NCI-H1436 treated with DMSO at 0.1 percent for 48 hours (cell line): Measurements from ENCODE around the gene FMO3.

Source experiments
- DNase-seq: peaks from one replicate; lab custom pipeline; 2025; lab: John Stamatoyannopoulos, UW

Gene FMO3

DNA sequence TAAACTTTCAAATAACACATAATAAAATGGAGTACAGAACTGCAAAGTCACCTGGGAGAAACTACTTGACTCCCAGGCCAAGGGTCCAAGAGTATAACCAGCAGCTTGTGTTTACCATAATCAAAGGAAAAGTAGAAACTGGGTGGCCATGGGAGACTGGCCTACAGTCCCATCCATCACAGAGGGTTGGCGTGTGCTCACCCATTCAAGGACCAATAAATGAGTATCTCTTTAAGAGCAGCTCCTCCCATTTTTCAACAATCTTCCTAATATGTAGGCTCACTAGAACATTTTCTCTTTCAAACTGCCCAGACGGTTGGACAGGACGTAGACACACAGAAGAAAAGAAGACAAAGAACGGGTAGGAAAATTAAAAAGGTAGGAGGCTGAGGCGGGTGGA is at the start of gene FMO3:
FMO3 (plus strand) TSS at position 302 of the 400 bp plus-strand sequence. CDS start 1,754 bp downstream, outside the sequence.
- DNase-seq = no peak

DNA sequence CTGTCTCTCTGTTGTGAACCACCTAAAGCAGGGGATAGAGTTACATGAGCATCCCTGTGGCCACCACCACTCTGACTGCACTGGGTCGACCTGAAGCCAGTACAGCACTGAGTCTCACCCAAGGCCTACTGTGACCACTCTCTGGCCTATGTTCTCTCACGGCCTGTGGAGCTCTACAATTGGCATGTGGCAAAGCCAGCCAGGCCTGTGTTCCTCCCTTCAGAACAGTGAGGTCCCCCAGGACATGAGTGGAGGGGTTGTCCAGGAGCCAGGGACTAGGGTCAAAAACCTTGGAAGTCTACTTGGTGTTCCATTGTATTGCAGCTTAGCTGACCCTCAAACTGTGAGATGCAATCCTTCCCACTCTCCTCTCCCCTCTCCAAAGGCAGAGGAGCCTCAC is 42.7 kb upstream of the FMO3 start:
- DNase-seq = no peak

DNA sequence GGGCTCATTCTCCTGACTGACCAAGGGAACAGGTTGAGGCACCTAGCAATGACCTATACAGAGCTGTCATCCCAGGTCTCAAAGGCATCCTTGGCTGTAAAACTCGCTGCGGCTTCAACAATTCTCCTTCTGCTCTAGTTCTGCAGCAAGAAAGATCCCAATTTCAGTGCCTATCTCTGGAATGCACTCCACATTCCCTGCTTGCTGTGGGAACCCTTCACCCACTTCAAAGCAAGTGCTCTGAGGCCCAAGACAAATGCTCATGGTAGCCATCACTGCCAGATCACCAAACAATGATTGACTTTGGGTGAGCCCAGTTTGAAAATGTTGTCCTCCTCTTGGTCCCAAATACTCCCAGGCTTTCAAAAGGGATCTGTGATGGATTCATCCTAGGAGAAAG is 37.7 kb upstream of the FMO3 start:
- no peak for DNase-seq

DNA sequence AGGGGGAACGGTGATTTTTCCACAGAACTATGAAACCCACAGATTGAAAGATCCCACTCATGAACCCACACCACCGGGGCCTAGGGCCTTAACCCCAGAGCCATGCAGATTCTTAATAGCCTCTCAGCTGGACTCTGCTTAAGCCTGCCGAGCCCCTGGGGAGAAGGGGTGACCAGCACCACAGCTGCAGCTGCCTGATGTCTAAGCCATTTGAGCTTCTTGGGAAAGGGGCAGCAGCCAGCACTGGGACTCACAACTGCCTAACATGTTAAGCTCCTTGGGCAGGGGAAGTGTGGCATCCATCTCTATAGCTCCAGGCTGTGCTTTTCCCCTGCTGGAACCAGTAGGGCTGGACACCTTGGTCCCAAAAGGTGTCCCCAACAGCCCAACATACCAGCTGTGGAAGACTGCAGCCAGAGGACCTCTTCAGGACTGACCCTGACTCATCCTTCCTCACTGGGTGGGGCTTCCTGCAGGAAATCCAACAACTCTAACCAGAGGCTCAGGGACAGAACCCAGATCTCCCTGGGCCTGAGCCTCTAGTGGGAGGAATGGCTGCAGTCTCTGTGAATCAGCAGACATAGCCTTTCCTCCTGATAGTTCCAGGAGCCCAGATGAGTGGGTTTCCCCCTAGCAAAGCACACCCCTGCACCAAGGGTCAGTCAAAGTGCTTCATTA is 34.6 kb upstream of the FMO3 start:
- no peak for DNase-seq

DNA sequence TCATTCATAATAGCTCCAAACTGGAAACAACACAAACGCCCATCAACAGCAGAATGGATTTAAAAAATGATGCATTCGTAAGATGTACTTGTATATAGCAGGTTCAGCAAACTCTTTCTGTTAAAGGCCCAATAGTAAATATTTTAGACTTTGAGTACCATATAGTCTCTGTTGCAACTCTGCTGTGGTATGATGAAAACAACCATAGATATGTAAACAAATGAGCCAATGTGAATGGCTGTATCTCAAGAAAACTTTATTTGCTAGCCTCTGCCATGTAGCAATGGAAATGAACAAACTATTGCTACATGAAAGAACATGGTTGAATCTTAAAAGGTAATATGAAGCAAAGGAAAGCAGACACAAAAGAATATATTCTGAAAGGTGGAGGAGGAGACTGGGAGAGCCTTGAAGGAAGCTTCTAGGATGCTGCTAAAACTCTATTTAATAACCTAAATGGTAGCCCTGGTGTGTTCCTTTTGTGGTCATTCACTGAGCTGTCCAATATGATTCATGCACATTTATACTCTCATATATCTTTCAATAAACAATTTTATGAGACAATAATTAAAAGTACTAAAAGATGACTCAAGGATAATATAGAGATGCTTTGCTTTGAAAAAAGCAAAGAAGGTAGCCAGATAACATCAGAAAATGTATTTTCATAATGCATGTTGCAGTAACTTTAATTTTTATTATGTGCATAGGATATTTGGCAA is 29.1 kb upstream of the FMO3 start:
- DNase-seq = no peak

DNA sequence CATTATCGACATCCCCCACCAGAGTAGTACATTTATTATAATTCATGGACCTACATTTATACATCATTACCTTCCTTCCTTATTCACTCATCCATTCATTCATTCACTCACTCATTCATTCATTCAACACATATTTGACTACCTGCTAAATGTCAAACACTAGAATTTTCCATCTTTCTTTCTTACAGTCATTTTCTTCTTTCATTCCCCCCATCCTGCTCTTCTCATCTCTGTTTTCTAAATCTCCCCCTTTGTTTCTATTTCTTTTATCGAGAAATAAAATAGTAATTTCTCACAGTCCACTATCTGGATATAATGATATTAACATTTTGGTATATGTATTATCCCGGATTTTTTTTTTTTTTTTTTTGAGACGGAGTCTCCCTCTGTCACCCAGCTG is 27.8 kb upstream of the FMO3 start:
- DNase-seq = no peak

DNA sequence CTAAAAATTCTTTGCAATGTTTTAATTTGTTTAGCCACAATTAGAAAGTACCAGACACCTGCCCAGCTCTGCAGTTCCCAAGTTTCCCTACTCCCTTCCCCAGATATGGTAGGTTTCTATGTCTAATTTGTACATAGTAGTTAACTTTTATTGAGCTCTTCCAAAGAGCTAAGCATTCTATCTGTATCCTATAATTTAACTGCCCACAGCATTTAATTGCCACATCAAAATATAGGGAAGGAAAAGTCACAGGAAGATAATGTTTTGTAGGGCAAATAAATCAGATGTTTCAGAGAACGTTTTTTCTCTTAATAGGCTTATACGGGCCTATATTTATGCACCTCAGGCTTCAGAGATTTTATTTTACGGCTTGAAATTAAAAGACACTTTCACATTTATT is 15.7 kb upstream of the FMO3 start:
- no peak for DNase-seq

DNA sequence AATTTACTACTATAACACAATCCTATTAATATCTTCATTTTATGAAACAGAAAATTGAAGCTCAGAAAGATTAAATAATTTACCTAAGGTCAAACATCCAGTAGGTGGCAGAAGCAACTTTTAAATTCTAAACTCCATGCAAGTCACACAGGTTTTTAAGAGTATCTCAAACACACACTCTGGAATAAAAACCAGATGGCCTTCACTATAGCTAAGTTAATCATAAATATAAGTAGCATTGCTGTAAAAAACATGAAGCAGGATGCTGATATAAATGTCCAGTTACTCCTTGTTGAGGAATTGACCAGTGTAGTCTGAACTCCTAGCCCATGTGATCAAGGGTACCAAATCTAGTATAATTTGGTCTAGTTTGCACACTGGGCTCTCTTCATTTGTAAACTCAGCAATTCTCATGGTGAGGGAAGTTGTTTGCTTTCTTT is 9.4 kb upstream of the FMO3 start:
- DNase-seq = no peak

DNA sequence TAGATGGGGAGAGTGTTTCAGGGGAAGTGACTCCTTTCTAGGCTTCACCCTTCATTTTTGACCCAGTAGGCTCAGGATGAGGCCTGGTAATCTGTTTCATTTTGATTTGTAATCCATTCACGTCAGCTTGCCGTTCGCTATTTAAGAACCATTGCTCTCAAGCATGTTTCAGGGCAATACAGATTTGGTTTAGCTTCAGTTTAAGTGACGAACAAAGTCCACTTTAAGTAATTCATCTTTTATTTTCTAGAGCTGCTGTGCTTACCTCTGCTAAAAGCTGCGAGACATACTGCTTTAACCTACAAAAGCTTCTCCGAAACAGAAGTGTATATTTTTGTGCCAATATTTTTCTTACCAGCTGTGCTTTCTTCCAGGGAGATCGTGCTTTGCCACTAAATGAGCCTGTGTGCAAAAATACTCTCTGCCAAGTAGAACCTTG is 8.9 kb upstream of the FMO3 start:
- DNase-seq = no peak

DNA sequence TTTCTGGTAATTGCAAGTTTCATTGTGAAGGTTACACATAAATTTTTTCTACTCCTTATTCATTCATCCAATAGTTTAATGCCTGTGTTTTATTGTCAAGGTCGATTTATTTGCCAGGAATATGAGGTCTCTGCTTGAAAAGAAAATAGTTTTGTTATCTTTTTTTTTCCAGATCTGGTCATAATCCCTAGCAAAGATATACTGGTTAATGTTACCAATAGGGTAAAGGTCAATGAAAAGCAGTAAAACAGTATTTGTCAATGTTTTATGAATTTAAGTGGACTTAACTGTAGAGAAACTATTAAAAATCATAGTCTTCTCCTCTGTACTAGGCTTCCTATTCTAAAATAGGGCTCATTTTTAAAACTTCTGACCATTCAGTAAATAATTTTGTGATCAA is 8.1 kb upstream of the FMO3 start:
- DNase-seq = no peak

DNA sequence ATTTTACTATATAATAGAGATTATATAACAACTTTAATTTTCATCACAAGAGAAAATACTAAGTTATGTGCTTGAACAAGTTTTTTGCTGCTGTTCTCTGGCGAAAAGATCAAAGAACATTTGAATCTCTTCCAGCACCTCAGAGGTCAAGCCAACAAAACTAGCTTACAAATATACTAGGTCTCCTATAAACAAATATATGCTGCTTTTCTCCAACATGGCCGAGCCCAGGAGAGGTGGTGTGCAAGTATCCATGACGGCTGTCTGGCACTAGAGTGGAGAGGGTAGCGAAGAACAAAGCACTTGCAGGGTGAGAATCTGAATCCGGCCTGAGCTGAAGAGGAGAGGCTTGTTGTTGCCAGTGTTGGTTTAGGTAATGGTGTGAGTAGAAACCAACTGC is 7.5 kb upstream of the FMO3 start:
- no peak for DNase-seq

DNA sequence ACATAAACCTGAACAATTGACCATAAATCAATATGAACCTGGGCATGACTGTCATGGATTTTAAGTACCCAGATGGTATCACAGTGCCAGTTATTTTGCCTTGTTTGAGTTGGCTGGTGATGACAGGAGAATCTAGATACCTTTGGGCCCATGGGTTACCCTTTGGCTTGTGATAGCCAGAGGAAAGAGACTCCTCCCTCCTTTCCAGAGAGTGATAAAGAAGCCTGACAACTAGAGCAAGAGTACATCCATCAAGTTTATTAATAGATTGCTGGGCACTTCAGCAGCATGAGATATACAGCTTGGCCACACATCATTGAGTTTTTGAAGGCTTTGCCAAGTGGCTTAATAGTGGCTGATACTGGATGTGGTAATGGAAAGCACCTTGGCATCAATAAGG is 6.6 kb upstream of the FMO3 start:
- no peak for DNase-seq

DNA sequence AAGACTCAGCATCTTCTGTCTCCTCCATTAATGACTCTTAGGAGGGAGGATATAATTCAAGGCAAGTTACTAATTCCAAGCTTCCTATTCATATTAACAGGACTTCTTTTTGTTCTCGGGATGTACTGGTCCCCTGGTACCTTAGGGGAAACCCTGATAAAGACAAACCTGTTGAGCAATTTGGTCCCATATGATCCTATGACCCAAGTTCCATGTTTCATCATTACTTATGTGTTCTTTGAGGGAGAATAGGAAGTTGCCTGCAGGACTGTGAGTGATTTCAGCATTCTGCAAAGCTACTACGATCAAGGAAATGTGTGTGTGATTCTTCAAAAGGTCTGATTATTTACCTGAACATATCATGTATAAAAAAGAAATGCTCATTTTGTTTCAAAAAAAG is 5.8 kb upstream of the FMO3 start:
- DNase-seq = no peak

DNA sequence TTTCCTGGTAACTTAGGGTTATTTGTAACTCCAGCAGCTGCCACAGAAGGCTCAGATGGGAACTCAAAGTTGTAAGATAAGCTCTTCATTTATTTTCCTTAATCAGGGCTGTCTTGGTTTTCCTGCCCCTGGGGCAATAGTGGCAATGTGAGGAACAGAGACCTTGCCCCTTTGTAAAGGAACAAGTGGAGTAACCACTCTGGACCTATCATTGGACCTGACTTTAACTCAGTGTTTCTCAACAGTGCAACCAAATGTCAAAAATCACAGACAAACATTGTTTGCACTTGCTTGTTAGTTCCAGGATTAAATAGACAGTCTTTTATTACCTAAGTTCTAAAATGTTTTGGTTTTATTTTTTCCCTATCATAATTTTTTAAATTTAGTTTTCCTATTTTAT is 2.8 kb upstream of the FMO3 start:
- DNase-seq = no peak

DNA sequence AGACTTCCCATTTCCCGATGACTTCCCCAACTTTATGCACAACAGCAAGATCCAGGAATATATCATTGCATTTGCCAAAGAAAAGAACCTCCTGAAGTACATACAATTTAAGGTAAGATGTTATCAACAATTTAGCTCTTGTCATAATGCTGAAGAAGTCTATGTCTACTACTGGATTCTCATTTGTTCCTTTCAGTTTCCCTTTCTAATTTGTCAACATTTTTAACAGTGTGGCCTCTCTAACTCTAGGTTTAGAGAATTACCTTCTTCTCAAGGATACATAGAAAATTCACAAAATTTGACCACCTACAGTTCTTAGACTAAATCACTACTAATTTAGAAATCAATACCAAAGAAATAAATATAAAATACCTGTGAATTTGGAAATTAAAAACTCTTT is 13.2 kb downstream of the FMO3 start:
- DNase-seq = no peak

DNA sequence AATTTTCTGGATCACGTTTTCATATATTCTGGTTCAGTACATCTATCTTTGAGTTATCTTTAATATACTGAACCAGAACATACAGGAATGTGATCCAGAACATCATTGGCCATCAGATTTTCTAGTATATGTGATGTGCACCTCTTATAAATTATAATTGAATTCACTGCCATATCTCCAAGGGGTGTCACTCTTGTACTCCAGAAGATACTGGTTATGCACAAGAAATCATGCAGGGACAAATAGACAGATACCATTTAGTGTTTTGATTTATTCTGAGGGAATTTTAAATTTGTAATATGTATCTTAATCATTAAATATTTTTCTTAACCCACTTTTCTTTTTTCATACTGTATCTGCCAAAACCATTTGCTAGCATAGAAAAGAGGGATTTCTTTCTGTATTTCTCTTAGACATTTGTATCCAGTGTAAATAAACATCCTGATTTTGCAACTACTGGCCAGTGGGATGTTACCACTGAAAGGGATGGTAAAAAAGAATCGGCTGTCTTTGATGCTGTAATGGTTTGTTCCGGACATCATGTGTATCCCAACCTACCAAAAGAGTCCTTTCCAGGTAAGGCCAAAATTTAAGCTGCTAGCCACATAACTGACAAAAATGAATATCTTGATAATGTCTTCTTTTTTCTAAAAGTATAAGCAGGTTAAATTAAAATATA is 16.7 kb downstream of the FMO3 start:
- DNase-seq = no peak

DNA sequence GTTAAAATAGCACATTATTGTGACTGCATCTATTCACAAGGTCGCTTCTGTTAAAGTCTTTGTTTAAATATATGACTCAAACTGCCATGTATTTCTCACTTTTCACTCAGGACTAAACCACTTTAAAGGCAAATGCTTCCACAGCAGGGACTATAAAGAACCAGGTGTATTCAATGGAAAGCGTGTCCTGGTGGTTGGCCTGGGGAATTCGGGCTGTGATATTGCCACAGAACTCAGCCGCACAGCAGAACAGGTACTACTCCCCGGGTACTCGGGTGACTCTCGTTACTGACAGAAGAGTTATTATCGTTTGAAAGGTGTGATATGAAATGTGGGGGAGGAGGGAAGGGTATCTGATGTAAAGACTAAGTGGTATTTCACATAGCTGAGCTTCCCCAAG is 17.3 kb downstream of the FMO3 start:
- DNase-seq = no peak

DNA sequence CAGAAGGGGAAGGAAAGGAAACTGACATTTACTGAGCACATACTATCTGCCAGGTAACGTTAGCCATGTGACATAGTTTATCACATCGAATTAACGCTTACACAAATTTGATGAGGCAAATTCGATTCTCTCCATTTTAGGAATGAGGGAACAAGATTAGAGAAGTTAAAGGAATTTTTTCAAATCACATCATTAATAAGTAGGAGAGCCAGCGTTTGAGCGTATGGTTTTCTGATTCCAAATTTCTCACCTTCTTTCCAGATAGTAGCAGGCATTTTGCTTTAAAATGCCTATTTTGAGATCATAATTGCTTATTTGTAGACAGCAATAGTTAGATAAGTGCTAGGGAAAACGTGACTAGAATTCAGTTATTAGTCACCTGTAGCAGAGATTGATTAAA is 19.3 kb downstream of the FMO3 start:
- no peak for DNase-seq

DNA sequence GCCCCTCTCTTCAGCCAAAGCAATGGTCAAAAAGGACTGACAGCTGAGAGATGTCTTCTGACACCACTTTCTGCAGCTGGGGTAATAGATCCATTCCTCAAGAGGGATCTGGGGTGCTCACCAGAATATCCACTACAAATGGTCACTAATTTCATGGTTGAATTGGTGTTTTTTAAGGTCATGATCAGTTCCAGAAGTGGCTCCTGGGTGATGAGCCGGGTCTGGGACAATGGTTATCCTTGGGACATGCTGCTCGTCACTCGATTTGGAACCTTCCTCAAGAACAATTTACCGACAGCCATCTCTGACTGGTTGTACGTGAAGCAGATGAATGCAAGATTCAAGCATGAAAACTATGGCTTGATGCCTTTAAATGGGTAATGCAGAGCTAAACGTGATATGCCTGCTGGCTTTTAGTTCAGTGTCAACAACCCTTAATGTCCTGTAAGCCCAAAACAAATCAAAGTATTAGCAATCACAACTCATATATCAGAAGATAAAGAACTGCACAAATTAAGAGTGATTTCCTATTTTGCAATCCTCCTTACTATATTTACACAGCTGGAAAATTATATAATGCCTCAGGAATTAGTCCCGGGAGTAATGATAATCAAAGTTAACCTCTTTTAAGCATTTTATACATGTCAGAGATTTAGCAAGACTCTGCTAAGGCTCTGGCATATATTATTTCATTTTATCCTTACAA is 20.1 kb downstream of the FMO3 start:
- no peak for DNase-seq

DNA sequence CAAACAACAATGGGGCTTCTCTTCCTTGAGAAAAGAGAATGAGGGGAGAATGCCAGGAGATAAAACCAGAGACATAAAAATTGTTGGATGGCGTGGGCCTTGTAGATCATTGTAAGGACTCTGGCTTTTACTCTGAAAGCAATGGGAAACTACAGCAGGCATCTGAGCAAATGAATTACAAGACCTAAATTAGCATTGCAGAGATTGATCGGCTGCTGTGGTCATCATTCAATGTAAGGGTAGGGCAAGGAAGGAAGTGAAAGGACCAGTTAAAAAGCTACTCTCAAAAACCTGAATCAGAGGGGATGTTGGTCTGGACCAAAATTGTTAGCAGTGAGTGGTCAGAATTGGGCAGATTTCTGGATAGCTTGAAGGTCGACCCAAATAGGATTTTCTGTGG is 21.4 kb downstream of the FMO3 start:
- DNase-seq = no peak

DNA sequence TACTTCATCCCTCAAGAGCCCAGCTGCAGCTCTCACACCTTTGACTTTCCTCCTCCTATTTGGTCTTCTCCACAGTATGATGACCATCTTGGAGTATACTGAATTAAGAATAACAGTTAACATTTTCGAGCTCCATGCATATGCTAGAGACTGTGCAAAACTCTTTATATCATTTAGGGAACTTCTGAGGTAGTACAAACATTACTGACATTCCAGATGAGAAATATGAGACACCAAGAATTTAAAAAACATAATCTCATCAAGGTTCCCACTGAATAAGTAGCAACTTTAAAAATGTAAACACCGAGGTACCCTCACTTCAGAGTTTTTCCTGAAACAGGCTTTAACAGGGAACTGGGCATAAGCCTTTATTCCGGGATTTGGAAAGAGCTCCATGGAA is 22.7 kb downstream of the FMO3 start:
- no peak for DNase-seq

DNA sequence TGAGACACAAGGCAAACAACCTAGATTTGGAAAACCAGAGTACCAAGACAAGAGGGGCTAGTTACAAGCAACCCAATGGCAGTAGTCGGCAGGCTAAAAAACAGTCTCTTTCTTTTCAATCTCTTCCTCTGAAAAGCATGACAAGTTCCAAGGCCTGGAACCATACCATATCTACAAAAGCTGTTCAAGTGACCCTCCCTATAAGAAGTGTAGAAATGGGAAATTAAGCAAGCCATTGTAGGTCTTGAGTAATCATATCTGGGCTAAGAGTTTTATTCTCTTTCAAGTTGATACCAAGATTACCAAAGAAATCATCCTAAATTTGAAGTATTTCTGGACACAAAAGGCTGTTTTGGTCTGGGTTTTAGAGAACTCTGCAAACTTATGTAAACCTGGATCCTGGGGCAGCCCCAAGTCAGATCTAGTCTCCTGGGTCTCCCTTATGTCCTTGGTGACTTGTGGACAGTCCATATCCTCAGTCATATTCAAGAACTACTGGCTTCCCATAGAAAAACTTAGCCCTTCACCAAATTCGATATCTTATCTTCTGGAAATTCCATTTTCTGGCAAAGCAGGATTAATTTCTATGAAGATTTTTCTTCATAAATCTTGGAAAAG is 24.7 kb downstream of the FMO3 start:
- DNase-seq = no peak
